SK-N-SH (cell line): ENCODE measurements around the gene FOSL1. TPM values are rescaled to one million over a fixed set of nuclear protein-coding genes. Genes with fewer than 3 reads are reported as not detected.

Source experiments
- CTCF ChIA-PET: fragments of 300-600, 350-600 bp; formaldehyde crosslinking; extraction: SDS; loops from one replicate; lab custom pipeline; 2021; lab: Yijun Ruan, JAX
- POLR2A ChIA-PET: fragments of 350-600 bp; sonication (Branson Sonifier 250); formaldehyde crosslinking; extraction: SDS; loops from one replicate; lab custom pipeline; 2020; ENCODE audit warnings: antibody characterized with exemption, inconsistent platforms; lab: Yijun Ruan, JAX
- DNase-seq: peaks from one replicate; pipeline ENCODE4 v3.0.0; 2012
- H2AFZ ChIP-seq: fragments of 200-600 bp; sonication (generic); 2 replicates; pipeline ENCODE4 v1.8.1; 2016; ENCODE audit warnings: antibody characterized with exemption, mild to moderate bottlenecking, low read depth
- H3F3A ChIP-seq: fragments of 200-600 bp; sonication (generic); replicated peaks from 2 replicates; pipeline ENCODE3; 2016; ENCODE audit warnings: antibody characterized with exemption, mild to moderate bottlenecking; ENCODE audit not compliant: insufficient read depth
- H3K27ac ChIP-seq, 2 experiments: fragments of 200-500 bp in 1 of 2; fragments of 200-600 bp in 1 of 2; sonication (Bioruptor generic) in 1 of 2; sonication (generic), shearing (Covaris generic) in 1 of 2; 2 replicates each; pipeline versions ENCODE4 v1.5.1 to v1.6.1; 2014 to 2016; ENCODE audit warnings: low read depth in 2 of 2, inconsistent platforms in 1 of 2, low read length in 1 of 2, mild to moderate bottlenecking in 1 of 2, mixed read lengths in 1 of 2
- H3K27me3 ChIP-seq: fragments of 200-600 bp; sonication (generic), shearing (Covaris generic); 2 replicates; pipeline ENCODE4 v1.6.1; 2016; ENCODE audit warnings: mixed run types; ENCODE audit not compliant: insufficient read depth
- H3K36me3 ChIP-seq, 2 experiments: fragments of 200-500 bp in 1 of 2; fragments of 200-600 bp in 1 of 2; sonication (Bioruptor generic) in 1 of 2; sonication (generic) in 1 of 2; replicated peaks in 1 of 2; 2 replicates each; pipeline versions ENCODE3 to v1.5.1; 2014 to 2016; ENCODE audit warnings: low read length in 1 of 2, mild to moderate bottlenecking in 1 of 2; ENCODE audit not compliant: insufficient read depth in 2 of 2, control insufficient read depth in 1 of 2
- H3K4me1 ChIP-seq, 2 experiments: fragments of 200-500 bp in 1 of 2; fragments of 200-600 bp in 1 of 2; sonication (Bioruptor generic) in 1 of 2; sonication (generic), shearing (Covaris generic) in 1 of 2; 2 replicates each; pipeline versions ENCODE4 v1.5.1 to v1.6.1; 2014 to 2016; ENCODE audit warnings: low read depth in 1 of 2, low read length in 1 of 2, mixed run types in 1 of 2; ENCODE audit not compliant: insufficient read depth in 2 of 2, control insufficient read depth in 1 of 2
- H3K4me2 ChIP-seq: fragments of 200-600 bp; sonication (generic), shearing (Covaris generic); 2 replicates; pipeline ENCODE4 v1.6.1; 2017; ENCODE audit warnings: mixed run types
- H3K4me3 ChIP-seq, 2 experiments: fragments of 200-500 bp in 1 of 2; fragments of 200-600 bp in 1 of 2; sonication (Bioruptor generic) in 1 of 2; sonication (generic), shearing (Covaris generic) in 1 of 2; 2 replicates each; pipeline versions ENCODE4 v1.5.1 to v1.8.1; 2014 to 2016; ENCODE audit warnings: low read depth in 2 of 2, inconsistent platforms in 1 of 2, low read length in 1 of 2, mild to moderate bottlenecking in 1 of 2, mixed read lengths in 1 of 2, moderate library complexity in 1 of 2
- H3K79me2 ChIP-seq: fragments of 200-600 bp; sonication (generic); 2 replicates; pipeline ENCODE4 v1.8.1; 2017; ENCODE audit warnings: mild to moderate bottlenecking; ENCODE audit not compliant: insufficient read depth
- H3K9ac ChIP-seq: fragments of 200-600 bp; sonication (generic); 2 replicates; pipeline ENCODE4 v1.6.1; 2017; ENCODE audit warnings: mixed run types
- H3K9me2 ChIP-seq: fragments of 200-600 bp; sonication (generic); 2 replicates; pipeline ENCODE4 v1.6.1; 2017; ENCODE audit warnings: mixed run types
- H3K9me3 ChIP-seq: fragments of 200-600 bp; sonication (generic); 2 replicates; pipeline ENCODE4 v1.6.1; 2017; ENCODE audit warnings: mixed run types, mild to moderate bottlenecking, moderate library complexity
- H4K20me1 ChIP-seq: fragments of 200-600 bp; sonication (generic); 2 replicates; pipeline ENCODE4 v1.6.1; 2017; ENCODE audit warnings: mild to moderate bottlenecking, mixed run types; ENCODE audit not compliant: insufficient read depth
- CHD2 ChIP-seq: fragments of 150-350 bp; IDR thresholded peaks from 2 replicates; pipeline ENCODE4 v1.6.1; 2018; ENCODE audit warnings: low read length; ENCODE audit not compliant: partially characterized antibody
- CTCF ChIP-seq: fragments of 200-600 bp; sonication (generic); IDR thresholded peaks from 2 replicates; pipeline ENCODE4 v1.6.1; 2017; ENCODE audit warnings: antibody characterized with exemption, mild to moderate bottlenecking, moderate library complexity
- FOSL2 ChIP-seq: IDR thresholded peaks from 2 replicates; pipeline ENCODE4 v1.4.0; 2012; ENCODE audit warnings: low read depth, mild to moderate bottlenecking, moderate library complexity, borderline replicate concordance
- GABPA ChIP-seq: IDR thresholded peaks from 2 replicates; pipeline ENCODE4 v1.4.0; 2012; ENCODE audit warnings: low read depth, mild to moderate bottlenecking
- IRF3 ChIP-seq: fragments of 150-350 bp; IDR thresholded peaks from 2 replicates; pipeline ENCODE4 v1.6.1; 2016; ENCODE audit warnings: mild to moderate bottlenecking, low read depth, low read length
- MAX ChIP-seq: IDR thresholded peaks from 2 replicates; pipeline ENCODE4 v1.4.0; 2012; ENCODE audit warnings: low read depth
- MXI1 ChIP-seq: IDR thresholded peaks from 2 replicates; pipeline ENCODE4 v1.6.1; 2012; ENCODE audit warnings: mild to moderate bottlenecking, low read depth, low read length, improper control_type of control experiment
- NFIC ChIP-seq: IDR thresholded peaks from 2 replicates; pipeline ENCODE4 v1.4.0; 2012; ENCODE audit warnings: borderline replicate concordance
- POLR2AphosphoS5 ChIP-seq: IDR thresholded peaks from 2 replicates; pipeline ENCODE4 v1.6.1; 2012; ENCODE audit warnings: low read depth, low read length
- RAD21 ChIP-seq: IDR thresholded peaks from 2 replicates; pipeline ENCODE4 v1.6.1; 2012; ENCODE audit warnings: mild to moderate bottlenecking, low read length
- SIN3A ChIP-seq: IDR thresholded peaks from 2 replicates; pipeline ENCODE4 v1.6.1; 2012; ENCODE audit warnings: low read depth, mild to moderate bottlenecking, low read length, moderate library complexity, borderline replicate concordance
- TCF12 ChIP-seq: IDR thresholded peaks from 2 replicates; pipeline ENCODE4 v1.4.0; 2012
- TEAD4 ChIP-seq: IDR thresholded peaks from 2 replicates; pipeline ENCODE4 v1.4.0; 2012; ENCODE audit warnings: mild to moderate bottlenecking, borderline replicate concordance; ENCODE audit not compliant: insufficient read depth
- USF1 ChIP-seq: IDR thresholded peaks from 2 replicates; pipeline ENCODE4 v1.4.0; 2012; ENCODE audit warnings: low read depth, borderline replicate concordance
- WGBS: methylation state at CpG from one replicate; pipeline ENCODE4 v1.1.6; 2017; ENCODE audit warnings: low lambda C conversion rate; 5-methylcytosine and 5-hydroxymethylcytosine counted together
- polyA plus RNA-seq, 3 experiments: library from polyadenylated mRNA; depleted of rRNA; stranded (reverse); fragments of >200 nt; gene quantifications; 2 replicates each; pipeline ENCODE4 v1.2.3, GENCODE V29; 2012
- TF ChIP-seq, protein P1 (sequence below): IDR thresholded peaks from 2 replicates; pipeline ENCODE4 v1.4.0; 2012; ENCODE audit warnings: low read depth, borderline replicate concordance

FOSL1 gene
- polyA plus RNA-seq, 1 of the 3 experiments (the other 2 are of a cell fraction): 30.1 TPM

DNA sequence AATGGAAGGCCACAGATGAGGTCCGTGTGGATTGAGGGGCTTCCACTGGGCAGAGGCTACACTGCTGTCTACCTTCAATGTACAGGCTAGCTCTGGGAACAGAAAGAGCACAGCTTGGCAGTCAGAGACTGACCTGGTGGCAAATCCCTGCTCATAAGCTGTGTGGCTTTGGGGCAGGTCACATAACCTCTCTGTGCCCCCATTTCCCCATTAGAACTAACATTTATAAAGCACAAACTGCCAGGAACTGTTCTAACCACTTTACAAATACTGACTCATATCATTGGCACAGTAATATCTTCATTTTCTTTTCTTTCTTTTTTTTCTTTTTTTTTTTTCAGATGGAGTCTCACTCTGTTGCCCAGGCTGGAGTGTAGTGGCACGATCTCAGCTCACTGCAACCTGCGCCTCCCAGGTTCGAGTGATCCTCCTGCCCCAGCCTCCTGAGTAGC lies 3.1 kb downstream of the FOSL1 start:
- Histone ChIP-seq H3K9me2 (no peaks in the 10 kb centered on the region), H3K4me3 (peak overlapping the region in 1 of 2 experiments; percentile 82; a peak in 2 of 4 replicates), H3K9me3 (no peaks in the 10 kb centered on the region), H2AFZ (no peak overlapping the region), H3K27ac (peak overlapping the region in 1 of 2 experiments; percentile 94; a peak in 2 of 4 replicates), H3K36me3 (peaks cover 0 to 44% of the 10 kb centered on the region in 2 experiments), H4K20me1 (peaks cover 70% of the 10 kb centered on the region), H3K4me2 (peak overlapping the region; percentile 89), H3K4me1 (peaks cover 19 to 48% of the 10 kb centered on the region in 2 experiments; a peak in 3 of 4 replicates), H3K79me2 (peaks cover 96% of the 10 kb centered on the region), H3K27me3 (no peaks in the 10 kb centered on the region), H3F3A (peaks cover 71% of the 10 kb centered on the region), H3K9ac (peak overlapping the region; percentile 97)
- TF ChIP-seq TEAD4 (no peak), MAX (no peak), SIN3A (no peak), TCF12 (no peak), GABPA (no peak), FOSL2 (no peak), NFIC (no peak), IRF3 (no peak), USF1 (no peak), MXI1 (no peak), CTCF (no peak), RAD21 (no peak), POLR2AphosphoS5 (no peak), CHD2 (no peak)
- TF ChIP-seq, protein P1, sequence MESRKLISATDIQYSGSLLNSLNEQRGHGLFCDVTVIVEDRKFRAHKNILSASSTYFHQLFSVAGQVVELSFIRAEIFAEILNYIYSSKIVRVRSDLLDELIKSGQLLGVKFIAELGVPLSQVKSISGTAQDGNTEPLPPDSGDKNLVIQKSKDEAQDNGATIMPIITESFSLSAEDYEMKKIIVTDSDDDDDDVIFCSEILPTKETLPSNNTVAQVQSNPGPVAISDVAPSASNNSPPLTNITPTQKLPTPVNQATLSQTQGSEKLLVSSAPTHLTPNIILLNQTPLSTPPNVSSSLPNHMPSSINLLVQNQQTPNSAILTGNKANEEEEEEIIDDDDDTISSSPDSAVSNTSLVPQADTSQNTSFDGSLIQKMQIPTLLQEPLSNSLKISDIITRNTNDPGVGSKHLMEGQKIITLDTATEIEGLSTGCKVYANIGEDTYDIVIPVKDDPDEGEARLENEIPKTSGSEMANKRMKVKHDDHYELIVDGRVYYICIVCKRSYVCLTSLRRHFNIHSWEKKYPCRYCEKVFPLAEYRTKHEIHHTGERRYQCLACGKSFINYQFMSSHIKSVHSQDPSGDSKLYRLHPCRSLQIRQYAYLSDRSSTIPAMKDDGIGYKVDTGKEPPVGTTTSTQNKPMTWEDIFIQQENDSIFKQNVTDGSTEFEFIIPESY: no peak
- no peak for DNase-seq
- 93% methylated on average over 4 of the region's 4 CpGs for WGBS
- POLR2A ChIA-PET: no interaction called here
- CTCF ChIA-PET: interaction anchor here (0.8 to 4.9 kb wide), 4 partner anchors 8 to 12 kb away, joined by 3 to 20 read pairs (median 12); partner anchors contain the start of genes CCDC85B and FIBP
